ENCODE measurements around the gene STK38L. TPM values are rescaled to one million over a fixed set of nuclear protein-coding genes. Genes with fewer than 3 reads are reported as not detected.
A peak's percentile ranks its signal among the peaks of the same experiment; 100 is the strongest.

The STK38L gene
- 14.7 and 22.7 TPM in 2 replicates for total RNA-seq (2014; rRNA removed; shearing (Covaris generic))

GRCh38 chr12:27243804-27244688, at the start of gene STK38L:
TSS of gene STK38L (plus strand) at chr12:27244286. CDS start at chr12:27297721, 53,435 bp downstream.
- DNase-seq (ENCODE audit: low spot score) = peak; percentile 97

GRCh38 chr12:27194644-27195043, 49.4 kb upstream of the STK38L start:
- no peak for DNase-seq (ENCODE audit: low spot score)

- no peak for DNase-seq (ENCODE audit: low spot score)
Measured at GRCh38 chr12:27198036-27198435, 46.0 kb upstream of the STK38L start.

GRCh38 chr12:27199638-27200300, 44.3 kb upstream of the STK38L start:
- DNase-seq (ENCODE audit: low spot score) = no peak

- DNase-seq (ENCODE audit: low spot score) = no peak
Measured at GRCh38 chr12:27201169-27201568, 42.9 kb upstream of the STK38L start.

GRCh38 chr12:27206801-27207502, 37.1 kb upstream of the STK38L start:
- no peak for DNase-seq (ENCODE audit: low spot score)

GRCh38 chr12:27207615-27208413, 36.3 kb upstream of the STK38L start:
- no peak for DNase-seq (ENCODE audit: low spot score)

GRCh38 chr12:27208414-27208750, 35.7 kb upstream of the STK38L start:
- no peak for DNase-seq (ENCODE audit: low spot score)

GRCh38 chr12:27209257-27209910, 34.7 kb upstream of the STK38L start:
- DNase-seq (ENCODE audit: low spot score) = no peak

- DNase-seq (ENCODE audit: low spot score) = no peak
Measured at GRCh38 chr12:27210187-27210586, 33.9 kb upstream of the STK38L start.

GRCh38 chr12:27212861-27213260, 31.2 kb upstream of the STK38L start:
- no peak for DNase-seq (ENCODE audit: low spot score)

- no peak for DNase-seq (ENCODE audit: low spot score)
Measured at GRCh38 chr12:27213304-27213703, 30.8 kb upstream of the STK38L start.

GRCh38 chr12:27213830-27214787, 30.0 kb upstream of the STK38L start:
- no peak for DNase-seq (ENCODE audit: low spot score)

GRCh38 chr12:27217590-27217989, 26.5 kb upstream of the STK38L start:
- no peak for DNase-seq (ENCODE audit: low spot score)

GRCh38 chr12:27219693-27220054, 24.4 kb upstream of the STK38L start:
- no peak for DNase-seq (ENCODE audit: low spot score)

GRCh38 chr12:27220055-27220987, 23.8 kb upstream of the STK38L start:
- no peak for DNase-seq (ENCODE audit: low spot score)

GRCh38 chr12:27220988-27221345, 23.1 kb upstream of the STK38L start:
- DNase-seq (ENCODE audit: low spot score) = no peak

- no peak for DNase-seq (ENCODE audit: low spot score)
Measured at GRCh38 chr12:27221625-27222387, 22.3 kb upstream of the STK38L start.
